Measurements from ENCODE around the gene WWC1. TPM values are rescaled to one million over a fixed set of nuclear protein-coding genes. Genes with fewer than 3 reads are reported as not detected.

Gene WWC1
- total RNA-seq, 2 donors from 2014 or later: 45.3 to 52.6 TPM

- H3K9me3 ChIP-seq: no peaks in the 10 kb centered on the region
- DNase-seq (ENCODE audit: low spot score): no peak
- H3K27me3 ChIP-seq (replicated peaks; ENCODE audit: insufficient read depth): no peaks in the 10 kb centered on the region
- H3K27ac ChIP-seq: peak overlapping the region; percentile 5 to 40
- peaks cover 7% of the 10 kb centered on the region for H3K4me1 ChIP-seq (replicated peaks)
- H3K36me3 ChIP-seq: no peaks in the 10 kb centered on the region
- intact Hi-C loops (cut with DNase I): no loop called here
- no peak overlapping the region for H3K4me3 ChIP-seq
- TF ChIP-seq POLR2A (IDR thresholded peaks at IDR 0.05) (no peak), POLR2AphosphoS5 (IDR thresholded peaks at IDR 0.05) (no peak), CTCF (IDR thresholded peaks at IDR 0.05) (no peak)
- 91% methylated on average over 3 of the region's 3 CpGs for WGBS
These were observed 69.3 kb downstream of the WWC1 start for GRCh38 chr5:168360521-168361285.

- intact Hi-C loops (cut with DNase I): no loop called here
- peak overlapping the region; percentile 70 to 76 for H3K27ac ChIP-seq
These were observed 70.8 kb downstream of the WWC1 start for GRCh38 chr5:168362097-168362885.

GRCh38 chr5:168364151-168364661, 72.8 kb downstream of the WWC1 start:
- 85% methylated on average over 11 of the region's 11 CpGs for WGBS
- H3K27ac ChIP-seq: peak overlapping the region; percentile 70 to 76

More at GRCh38 chr5:168362097-168362885, 70.8 kb downstream of the WWC1 start:
- Histone ChIP-seq H3K27me3 (replicated peaks; ENCODE audit: insufficient read depth) (no peaks in the 10 kb centered on the region), H3K36me3 (no peaks in the 10 kb centered on the region), H3K4me3 (no peak overlapping the region), H3K4me1 (replicated peaks) (peaks cover 13% of the 10 kb centered on the region), H3K9me3 (no peaks in the 10 kb centered on the region)
- WGBS: 69% methylated on average over 3 of the region's 3 CpGs
- TF ChIP-seq CTCF (IDR thresholded peaks at IDR 0.05) (no peak), POLR2A (IDR thresholded peaks at IDR 0.05) (no peak), POLR2AphosphoS5 (IDR thresholded peaks at IDR 0.05) (peak; percentile 69)
- DNase-seq (ENCODE audit: low spot score): peak; percentile 49

GRCh38 chr5:168364750-168365550, 73.5 kb downstream of the WWC1 start:
- 47% methylated on average over 12 of the region's 12 CpGs for WGBS
- Histone ChIP-seq H3K4me1 (replicated peaks) (peaks cover 18% of the 10 kb centered on the region), H3K36me3 (no peaks in the 10 kb centered on the region), H3K4me3 (no peak overlapping the region), H3K9me3 (no peaks in the 10 kb centered on the region), H3K27ac (peak overlapping the region; percentile 70 to 76), H3K27me3 (replicated peaks; ENCODE audit: insufficient read depth) (no peaks in the 10 kb centered on the region)
- peak; percentile 49 for DNase-seq (ENCODE audit: low spot score)
- intact Hi-C loops (cut with DNase I): no loop called here
- TF ChIP-seq POLR2A (IDR thresholded peaks at IDR 0.05) (no peak), CTCF (IDR thresholded peaks at IDR 0.05) (no peak), POLR2AphosphoS5 (IDR thresholded peaks at IDR 0.05) (no peak)

More at GRCh38 chr5:168364151-168364661, 72.8 kb downstream of the WWC1 start:
- TF ChIP-seq POLR2A (IDR thresholded peaks at IDR 0.05) (no peak), POLR2AphosphoS5 (IDR thresholded peaks at IDR 0.05) (no peak), CTCF (IDR thresholded peaks at IDR 0.05) (no peak)
- no peak for DNase-seq (ENCODE audit: low spot score)
- Histone ChIP-seq H3K4me3 (no peak overlapping the region), H3K36me3 (no peaks in the 10 kb centered on the region), H3K4me1 (replicated peaks) (peaks cover 18% of the 10 kb centered on the region), H3K27me3 (replicated peaks; ENCODE audit: insufficient read depth) (no peaks in the 10 kb centered on the region), H3K9me3 (no peaks in the 10 kb centered on the region)
- intact Hi-C loops (cut with DNase I): no loop called here
